GM13976 (cell line): ENCODE results near the gene MARCHF11.

Source experiments
- DNase-seq: peaks from one replicate; pipeline ENCODE4 v3.0.0; 2012; ENCODE audit warnings: low spot score
- CTCF ChIP-seq: IDR thresholded peaks from 2 replicates; pipeline ENCODE4 v1.5.1; 2012; ENCODE audit warnings: borderline replicate concordance, mild to moderate bottlenecking; ENCODE audit not compliant: insufficient read depth; ENCODE audit errors: extremely low read depth, missing control alignments, control extremely low read depth
- in situ Hi-C: fragments of 300-500 bp; cut with MboI; formaldehyde crosslinking; loops from one replicate; pipeline ENCODE4 v1.12.0; 2022; ENCODE audit warnings: low sequenced_read_pairs, mixed read lengths, inconsistent platforms; ENCODE audit not compliant: unreplicated experiment

MARCHF11 gene

GRCh38 chr5:16081376-16081955 lies 98.1 kb downstream of the MARCHF11 start:
- DNase-seq, result no peak
- in situ Hi-C loops, result no loop called here
- no peak for TF ChIP-seq CTCF

- TF ChIP-seq CTCF, result no peak
- DNase-seq, result no peak
- in situ Hi-C loops, result no loop called here
These were observed 102.9 kb downstream of the MARCHF11 start for GRCh38 chr5:16076657-16077056.

- in situ Hi-C loops, result no loop called here
- no peak for DNase-seq
- TF ChIP-seq CTCF, result no peak
These were observed 105.2 kb downstream of the MARCHF11 start for GRCh38 chr5:16074358-16074757.

- no peak for TF ChIP-seq CTCF
- no peak for DNase-seq
- in situ Hi-C loops, result no loop called here
These were observed 107.0 kb downstream of the MARCHF11 start for GRCh38 chr5:16072616-16073015.

- in situ Hi-C loops, result no loop called here
- TF ChIP-seq CTCF, result no peak
- no peak for DNase-seq
These were observed 112.2 kb downstream of the MARCHF11 start for GRCh38 chr5:16067415-16067814.

DNA sequence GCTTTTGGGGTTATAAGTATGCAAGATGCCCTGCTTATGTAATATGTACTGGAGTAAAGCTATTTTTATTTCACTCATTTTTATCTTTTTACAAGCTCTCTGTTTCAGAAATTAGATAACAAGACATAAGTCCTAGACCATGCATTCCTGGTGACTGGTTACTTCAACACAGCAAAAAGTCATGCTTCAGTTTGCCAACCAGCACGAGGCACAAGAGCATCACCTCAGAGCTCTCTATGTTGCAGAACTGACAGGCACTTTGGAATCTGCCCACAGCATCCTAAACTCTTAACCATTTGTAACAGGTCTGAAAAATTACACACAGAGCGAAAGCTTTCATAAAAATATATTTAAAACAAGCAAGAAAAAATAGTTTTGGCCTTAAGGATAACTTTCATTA lies 112.8 kb downstream of the MARCHF11 start:
- in situ Hi-C loops, result no loop called here
- TF ChIP-seq CTCF, result no peak
- DNase-seq, result no peak

GRCh38 chr5:16066320-16066719 lies 113.3 kb downstream of the MARCHF11 start:
- TF ChIP-seq CTCF, result no peak
- DNase-seq, result no peak
- in situ Hi-C loops, result no loop called here
